ENCODE results near the gene ADGRA3. TPM values are rescaled to one million over a fixed set of nuclear protein-coding genes. Genes with fewer than 3 reads are reported as not detected.

The ADGRA3 gene
- total and polyA plus RNA-seq, 2 of the 13 experiments (the other 11 are each of a cell fraction or from before 2014, with no cell fraction given): 32.2 to 40.8 TPM

- peak; percentile 77 for TF ChIP-seq POLR2G (IDR thresholded peaks at IDR 0.05; ENCODE audit: low read depth, low read length)
- TF ChIP-seq ZNF660 (CRISPR knock-in tag; IDR thresholded peaks at IDR 0.05; ENCODE audit: borderline replicate concordance, low read depth): no peak
- TF ChIP-seq ZMYM4 (CRISPR knock-in tag; IDR thresholded peaks at IDR 0.05): peak; percentile 54; the same call in 1 of the 2 replicates
- TF ChIP-seq ZNF784 (CRISPR knock-in tag; IDR thresholded peaks at IDR 0.05; ENCODE audit: borderline replicate concordance): 0 out of 2 replicates have a peak, but pooled peaks have one; percentile 37
- no peak for TF ChIP-seq RFX3 (CRISPR knock-in tag; IDR thresholded peaks at IDR 0.05)
- no peak for TF ChIP-seq ZFP62 (CRISPR knock-in tag; IDR thresholded peaks at IDR 0.05)
- TF ChIP-seq ZFP37 (CRISPR knock-in tag; IDR thresholded peaks at IDR 0.05; ENCODE audit: borderline replicate concordance): 0 out of 2 replicates have a peak, but pooled peaks have one; percentile 13
- no peak for TF ChIP-seq ZNF629 (CRISPR knock-in tag; conservative IDR thresholded peaks at IDR 0.05)
- no peak for TF ChIP-seq TBL1XR1 (IDR thresholded peaks at IDR 0.05; ENCODE audit: borderline replicate concordance, low read length, partially characterized antibody)
- no peak for TF ChIP-seq NR2F1 (CRISPR knock-in tag; IDR thresholded peaks at IDR 0.05)
- no peak for TF ChIP-seq MEIS2 (CRISPR knock-in tag; IDR thresholded peaks at IDR 0.05)
- 0 out of 2 replicates have a peak, but pooled peaks have one; percentile 49 for TF ChIP-seq ZNF598 (CRISPR knock-in tag; IDR thresholded peaks at IDR 0.05; ENCODE audit: borderline replicate concordance)
- no peak for TF ChIP-seq RFXAP (CRISPR knock-in tag; IDR thresholded peaks at IDR 0.05; ENCODE audit: borderline replicate concordance)
- TF ChIP-seq, protein P1, sequence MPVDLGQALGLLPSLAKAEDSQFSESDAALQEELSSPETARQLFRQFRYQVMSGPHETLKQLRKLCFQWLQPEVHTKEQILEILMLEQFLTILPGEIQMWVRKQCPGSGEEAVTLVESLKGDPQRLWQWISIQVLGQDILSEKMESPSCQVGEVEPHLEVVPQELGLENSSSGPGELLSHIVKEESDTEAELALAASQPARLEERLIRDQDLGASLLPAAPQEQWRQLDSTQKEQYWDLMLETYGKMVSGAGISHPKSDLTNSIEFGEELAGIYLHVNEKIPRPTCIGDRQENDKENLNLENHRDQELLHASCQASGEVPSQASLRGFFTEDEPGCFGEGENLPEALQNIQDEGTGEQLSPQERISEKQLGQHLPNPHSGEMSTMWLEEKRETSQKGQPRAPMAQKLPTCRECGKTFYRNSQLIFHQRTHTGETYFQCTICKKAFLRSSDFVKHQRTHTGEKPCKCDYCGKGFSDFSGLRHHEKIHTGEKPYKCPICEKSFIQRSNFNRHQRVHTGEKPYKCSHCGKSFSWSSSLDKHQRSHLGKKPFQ (CRISPR knock-in tag; IDR thresholded peaks at IDR 0.05; ENCODE audit: insufficient replicate concordance): peak; percentile 37
- TF ChIP-seq, protein P2, sequence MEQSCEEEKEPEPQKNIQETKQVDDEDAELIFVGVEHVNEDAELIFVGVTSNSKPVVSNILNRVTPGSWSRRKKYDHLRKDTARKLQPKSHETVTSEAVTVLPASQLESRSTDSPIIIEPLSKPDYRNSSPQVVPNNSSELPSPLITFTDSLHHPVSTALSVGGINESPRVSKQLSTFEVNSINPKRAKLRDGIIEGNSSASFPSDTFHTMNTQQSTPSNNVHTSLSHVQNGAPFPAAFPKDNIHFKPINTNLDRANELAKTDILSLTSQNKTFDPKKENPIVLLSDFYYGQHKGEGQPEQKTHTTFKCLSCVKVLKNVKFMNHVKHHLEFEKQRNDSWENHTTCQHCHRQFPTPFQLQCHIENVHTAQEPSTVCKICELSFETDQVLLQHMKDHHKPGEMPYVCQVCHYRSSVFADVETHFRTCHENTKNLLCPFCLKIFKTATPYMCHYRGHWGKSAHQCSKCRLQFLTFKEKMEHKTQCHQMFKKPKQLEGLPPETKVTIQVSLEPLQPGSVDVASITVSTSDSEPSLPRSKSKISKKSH (CRISPR knock-in tag; IDR thresholded peaks at IDR 0.05; ENCODE audit: borderline replicate concordance): no peak
- no peak for TF ChIP-seq ZNF644 (CRISPR knock-in tag; IDR thresholded peaks at IDR 0.05; ENCODE audit: low read depth)
- TF ChIP-seq AGO1 (IDR thresholded peaks at IDR 0.05; ENCODE audit: low read depth, low read length, poor library complexity, severe bottlenecking): no peak
- no peak for TF ChIP-seq DPF2 (CRISPR knock-in tag; IDR thresholded peaks at IDR 0.05; ENCODE audit: borderline replicate concordance, low read depth)
- TF ChIP-seq, protein P3, sequence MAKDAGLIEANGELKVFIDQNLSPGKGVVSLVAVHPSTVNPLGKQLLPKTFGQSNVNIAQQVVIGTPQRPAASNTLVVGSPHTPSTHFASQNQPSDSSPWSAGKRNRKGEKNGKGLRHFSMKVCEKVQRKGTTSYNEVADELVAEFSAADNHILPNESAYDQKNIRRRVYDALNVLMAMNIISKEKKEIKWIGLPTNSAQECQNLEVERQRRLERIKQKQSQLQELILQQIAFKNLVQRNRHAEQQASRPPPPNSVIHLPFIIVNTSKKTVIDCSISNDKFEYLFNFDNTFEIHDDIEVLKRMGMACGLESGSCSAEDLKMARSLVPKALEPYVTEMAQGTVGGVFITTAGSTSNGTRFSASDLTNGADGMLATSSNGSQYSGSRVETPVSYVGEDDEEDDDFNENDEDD (CRISPR knock-in tag; IDR thresholded peaks at IDR 0.05; ENCODE audit: borderline replicate concordance): peak; percentile 7; the same call in 1 of the 2 replicates
- TF ChIP-seq HNRNPL (IDR thresholded peaks at IDR 0.05; ENCODE audit: low read depth, low read length): 0 out of 2 replicates have a peak, but pooled peaks have one; percentile 25
- TF ChIP-seq ZNF839 (CRISPR knock-in tag; IDR thresholded peaks at IDR 0.05; ENCODE audit: borderline replicate concordance): no peak
- peak; percentile 24 for TF ChIP-seq ASH2L (IDR thresholded peaks at IDR 0.05; ENCODE audit: insufficient read length, low read depth, low read length)
- TF ChIP-seq SIN3A (IDR thresholded peaks at IDR 0.05; ENCODE audit: borderline replicate concordance, low read depth, low read length): no peak
- peak; percentile 22; the same call in 1 of the 2 replicates for TF ChIP-seq ZNF556 (CRISPR knock-in tag; IDR thresholded peaks at IDR 0.05; ENCODE audit: borderline replicate concordance)
- no peak for TF ChIP-seq TEAD2 (CRISPR knock-in tag; IDR thresholded peaks at IDR 0.05)
These were observed at the start of gene ADGRA3 (continued) for GRCh38 chr4:22515888-22516541.
